Activated naive CD4-positive, alpha-beta T cell treated with anti-CD3 and anti-CD28 coated beads, Interleukin-2, amount 50 U/mL, for 16 hours (primary cell): ENCODE measurements around the gene NRG3.

Experiments used
- DNase-seq: peaks from one replicate; pipeline ENCODE4 v3.0.0-alpha.2; 2020

NRG3 gene

DNA sequence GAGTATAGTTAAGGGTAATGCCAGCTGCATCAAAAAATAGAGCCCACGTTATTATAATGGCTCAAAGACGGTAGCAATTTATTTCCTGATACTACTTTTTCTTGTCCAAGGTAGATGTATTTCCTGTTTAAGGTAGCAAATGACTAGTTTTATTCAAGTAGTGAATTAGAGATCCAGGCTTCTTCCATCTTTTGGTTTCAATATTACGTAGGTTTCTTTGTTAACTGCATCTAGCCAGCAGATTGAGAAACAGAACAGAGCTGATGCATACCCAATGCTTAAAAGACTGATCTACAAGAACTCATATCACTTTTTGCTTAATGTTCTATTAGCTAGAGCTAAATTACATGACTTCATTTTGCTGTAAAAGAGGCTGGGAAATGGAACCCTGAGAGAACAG is 992.1 kb downstream of the NRG3 start:
- no peak for DNase-seq

DNA sequence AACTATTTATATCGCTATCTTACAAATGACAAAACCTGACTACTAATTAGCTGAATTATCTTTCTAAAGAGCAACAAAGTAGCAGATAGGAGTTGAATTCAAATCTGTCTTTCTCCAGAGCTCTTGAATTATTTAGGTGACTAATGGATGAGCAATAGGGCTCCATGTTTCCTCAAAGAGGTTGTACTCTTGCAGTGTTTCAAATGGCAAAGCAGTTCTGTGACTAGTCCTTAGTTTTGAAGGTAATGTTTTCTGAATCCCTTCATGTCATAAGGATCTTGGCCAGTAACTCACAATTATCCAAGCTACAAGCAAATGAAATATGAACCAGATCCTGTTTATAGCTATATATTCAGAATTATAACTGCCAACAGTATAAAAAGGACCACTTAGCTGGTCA is 999.7 kb downstream of the NRG3 start:
- DNase-seq: no peak

DNA sequence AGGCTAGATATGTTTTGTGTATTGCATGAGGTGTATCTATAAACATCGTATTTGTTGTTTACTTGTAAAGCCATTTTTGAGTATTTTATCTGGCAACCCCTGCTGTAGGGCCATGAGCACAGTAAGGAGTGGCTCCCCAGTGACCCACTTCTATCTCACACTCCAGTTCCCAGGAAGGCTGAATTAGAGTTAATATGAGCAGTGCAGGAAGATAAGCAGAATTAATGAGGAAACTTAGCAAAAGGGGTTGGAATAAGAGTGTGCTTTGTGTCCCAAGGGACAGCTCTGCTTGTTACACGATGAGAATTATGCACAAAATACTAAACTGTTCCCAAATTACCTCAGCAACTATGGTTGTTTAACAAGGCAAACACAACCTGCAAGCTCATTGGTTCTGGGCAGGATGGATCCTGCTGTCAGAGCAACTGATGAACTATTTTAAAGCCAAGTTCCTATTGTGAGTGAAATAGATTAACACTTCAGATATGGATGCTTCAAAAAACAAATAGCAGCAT is 1005.8 kb downstream of the NRG3 start:
- no peak for DNase-seq

DNA sequence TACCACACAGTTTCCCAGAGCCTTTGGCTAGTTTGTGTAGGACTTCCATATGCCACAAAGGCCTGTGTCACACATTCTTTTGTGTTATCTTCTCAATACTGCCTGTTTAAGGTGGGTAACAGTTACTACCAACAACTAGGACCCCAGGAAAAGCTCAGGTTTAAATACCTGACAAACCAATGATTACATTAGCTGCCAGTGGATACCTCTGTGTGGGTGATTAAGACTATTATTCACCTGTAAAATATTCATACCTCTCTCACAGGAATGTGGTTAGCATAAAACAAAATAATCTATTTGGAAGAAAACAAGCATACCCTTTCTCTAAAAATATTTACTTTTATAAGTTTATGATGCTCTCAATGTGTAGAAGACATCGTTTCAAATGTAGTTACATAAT is 1007.7 kb downstream of the NRG3 start:
- DNase-seq: no peak

DNA sequence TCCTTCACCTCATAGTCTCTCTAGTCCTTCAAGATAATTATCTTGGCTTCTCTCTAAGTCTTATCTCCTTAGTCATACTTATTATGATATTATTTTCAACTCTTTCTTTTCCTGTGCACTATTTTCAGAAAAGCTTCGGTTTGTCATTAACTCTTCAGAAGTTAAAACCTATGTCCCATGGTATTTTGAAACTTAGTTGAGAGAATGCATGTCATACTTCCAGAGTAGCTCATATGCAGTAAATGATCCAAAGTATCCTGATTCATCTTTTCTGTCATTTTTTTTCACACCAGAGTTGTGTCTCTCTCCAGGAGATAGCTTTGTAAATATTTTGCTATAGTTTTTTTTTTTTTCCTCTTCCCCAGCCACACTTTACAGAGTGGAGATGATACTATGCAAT is 1008.6 kb downstream of the NRG3 start:
- no peak for DNase-seq

DNA sequence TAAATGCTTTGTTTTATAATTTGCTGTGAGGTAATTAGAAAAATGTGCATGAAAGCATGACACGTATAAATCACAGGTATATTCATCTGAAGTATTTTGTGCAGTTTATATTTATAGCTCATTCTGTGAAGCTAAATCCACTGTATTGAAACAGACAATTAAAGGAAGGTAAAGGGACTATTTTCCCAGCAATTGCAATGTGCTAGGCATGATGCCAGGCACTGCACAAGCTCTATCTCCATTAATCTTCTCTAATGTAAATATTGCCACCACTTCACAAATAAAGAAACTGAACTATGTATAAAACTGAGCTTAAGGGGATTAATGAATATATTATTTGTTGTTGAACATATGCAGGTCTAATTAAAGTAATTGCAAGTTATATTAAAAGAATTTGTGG is 1012.5 kb downstream of the NRG3 start:
- DNase-seq: no peak

DNA sequence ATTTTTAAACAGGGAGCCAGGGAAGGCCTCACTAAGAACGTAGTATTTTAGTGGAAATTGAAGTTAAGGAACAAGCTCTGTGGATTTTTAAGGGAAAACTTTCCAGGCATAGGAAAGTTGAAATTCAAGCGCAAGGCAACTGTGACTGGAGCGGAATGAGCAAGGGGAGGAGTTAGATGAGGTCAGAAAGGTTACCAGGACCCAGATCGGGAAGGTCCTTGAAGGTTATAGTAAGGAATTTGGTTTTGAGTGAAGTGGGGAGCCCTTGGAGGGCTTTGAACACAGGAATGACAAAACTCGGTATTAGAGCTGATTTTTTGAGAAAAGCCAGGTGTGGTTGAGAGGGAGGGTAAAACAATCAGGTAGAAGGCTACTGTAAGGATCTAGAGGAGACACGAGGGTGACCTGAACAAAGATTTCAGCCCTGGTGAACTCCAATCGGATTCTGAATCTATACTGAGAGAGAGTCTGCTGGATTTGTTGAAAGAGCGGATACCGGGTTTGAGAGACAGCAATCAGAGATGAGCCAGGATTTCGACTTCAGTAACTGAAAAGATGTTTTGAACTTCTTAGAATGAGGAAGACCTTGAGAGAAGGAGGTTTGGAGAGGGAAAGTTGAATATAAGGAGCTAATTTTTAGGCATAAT is 1013.9 kb downstream of the NRG3 start:
- no peak for DNase-seq

DNA sequence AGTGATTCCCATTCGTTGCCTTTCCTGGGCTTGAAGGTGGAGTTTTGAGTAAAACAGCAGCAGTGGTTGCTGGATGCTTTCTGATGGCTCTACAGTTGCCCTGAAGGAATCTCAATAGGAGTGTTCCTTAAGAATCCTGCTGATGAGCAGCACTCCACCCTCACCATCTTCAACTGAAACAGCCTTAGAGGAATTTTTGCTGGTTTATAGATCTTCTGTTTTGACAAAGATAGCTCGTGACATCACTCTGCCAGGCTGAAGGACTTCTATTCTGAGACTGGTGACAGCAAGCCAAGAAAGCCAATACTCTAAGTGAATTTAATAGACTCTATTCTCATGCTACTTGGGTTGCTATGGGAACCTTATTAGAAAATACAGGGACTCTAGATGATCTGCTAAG is 1014.7 kb downstream of the NRG3 start:
- no peak for DNase-seq

DNA sequence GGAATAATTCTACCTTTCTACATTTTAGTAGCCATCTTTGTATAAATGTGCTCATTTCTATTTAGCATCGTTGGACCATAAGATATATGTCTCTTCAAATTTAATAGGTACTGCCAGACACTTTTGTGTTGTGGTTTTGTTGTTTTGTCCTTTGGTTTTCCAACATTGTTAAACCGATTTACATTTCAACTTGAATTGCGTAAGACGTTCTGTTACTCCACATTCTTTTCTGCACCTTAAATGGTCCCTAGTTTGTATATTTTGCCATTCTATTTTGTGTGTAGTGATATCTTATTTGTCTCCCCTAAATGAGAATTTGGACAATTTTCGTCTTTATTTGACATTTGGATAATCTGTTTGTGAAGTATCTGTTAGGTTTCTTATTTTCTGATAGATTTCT is 1015.6 kb downstream of the NRG3 start:
- DNase-seq: no peak

DNA sequence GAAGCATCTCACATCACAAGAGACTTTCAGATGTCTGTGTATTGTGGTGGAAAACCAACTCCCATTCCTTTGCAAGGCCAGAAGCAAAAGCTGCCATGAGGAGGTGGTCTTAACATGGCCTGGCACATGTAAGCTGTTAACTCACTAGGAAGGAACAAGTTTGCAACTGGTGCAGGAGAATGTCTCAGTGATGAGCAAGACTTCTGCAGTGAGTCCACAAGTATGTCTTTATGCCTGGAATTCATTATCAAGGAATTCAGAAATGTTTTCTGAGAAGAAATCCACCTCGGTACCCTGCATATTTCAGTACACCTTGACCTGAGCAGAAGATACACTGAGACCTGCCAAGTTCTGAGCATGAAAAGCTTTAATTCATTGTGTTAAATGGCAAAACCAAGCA is 1033.1 kb downstream of the NRG3 start:
- DNase-seq: no peak

DNA sequence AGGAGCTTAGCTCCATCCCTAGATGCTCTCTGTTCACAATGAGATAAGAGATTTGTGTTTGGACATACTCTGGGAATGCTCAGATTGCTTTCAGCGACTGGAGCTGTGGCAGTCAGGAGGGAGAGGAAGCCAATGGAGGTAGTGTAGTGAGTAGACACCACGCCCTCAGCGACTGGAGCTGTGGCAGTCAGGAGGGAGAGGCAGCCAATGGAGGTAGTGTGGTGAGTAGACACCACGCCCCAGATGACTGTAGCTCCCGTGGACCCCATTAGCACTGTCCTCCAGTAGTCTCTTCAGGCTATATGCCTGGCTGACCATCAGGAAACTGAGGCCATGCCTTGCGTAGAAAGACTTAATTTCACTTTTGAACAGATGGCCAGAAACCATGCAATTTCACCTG is 1033.8 kb downstream of the NRG3 start:
- DNase-seq: no peak

DNA sequence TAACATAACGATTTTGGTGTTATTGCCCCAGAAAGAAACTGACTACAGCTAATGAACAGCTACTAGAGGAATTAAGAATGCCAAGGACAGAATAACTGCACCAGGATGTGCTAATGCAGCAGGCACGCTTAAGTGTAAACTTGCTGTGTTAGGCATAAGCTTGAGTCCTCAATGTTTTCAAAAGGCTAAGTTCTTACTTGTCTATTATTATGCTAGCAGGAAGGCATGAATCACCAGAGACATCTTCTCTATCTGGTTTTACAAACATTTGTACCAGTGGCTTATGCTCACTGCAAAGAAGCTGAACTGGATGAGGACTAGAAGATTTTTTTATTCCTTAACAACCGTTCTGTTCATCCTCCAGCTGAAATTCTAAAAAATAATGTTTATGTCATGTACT is 1035.3 kb downstream of the NRG3 start:
- no peak for DNase-seq

DNA sequence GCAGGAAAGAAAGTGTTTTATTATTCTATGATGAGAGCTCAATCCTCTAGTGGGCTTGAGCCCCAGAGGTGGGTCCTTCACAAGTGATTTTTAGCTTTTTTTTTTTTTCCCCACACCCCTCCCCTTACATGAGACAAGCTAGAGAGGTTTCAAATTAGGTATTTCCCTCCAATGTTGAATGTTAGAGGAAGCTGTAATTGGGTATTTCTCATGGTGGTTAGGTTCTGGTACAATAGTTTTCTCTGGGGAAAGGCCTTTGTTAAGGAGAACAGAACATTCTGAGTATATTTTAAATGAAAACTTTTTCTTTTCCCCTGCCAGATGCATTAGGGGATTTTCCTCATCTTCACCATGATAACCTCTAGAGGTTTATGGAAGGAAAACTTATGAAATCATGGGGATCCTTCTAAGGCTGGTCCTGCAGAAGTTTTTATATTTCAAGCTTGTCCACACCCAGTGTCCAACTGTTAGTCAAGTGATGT is 1039.7 kb downstream of the NRG3 start:
- DNase-seq: no peak

DNA sequence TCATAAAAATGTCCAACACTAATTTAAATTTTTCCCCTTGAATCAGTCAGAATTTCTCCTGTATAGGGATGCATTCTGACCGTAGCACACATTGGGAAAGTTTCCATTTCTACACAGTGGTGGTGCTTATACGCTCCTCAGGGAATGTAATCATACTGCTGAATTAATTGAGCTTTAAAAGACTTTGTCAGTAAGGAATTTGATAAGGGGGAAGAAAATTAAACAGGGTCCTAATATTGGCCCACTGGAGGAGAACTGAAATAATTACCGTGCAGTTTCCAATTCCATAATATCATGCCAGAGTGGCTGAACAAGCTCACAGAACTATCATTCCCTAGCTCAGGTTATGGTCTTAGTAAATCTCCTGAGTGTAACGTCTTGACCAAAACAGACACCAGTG is 1041.9 kb downstream of the NRG3 start:
- DNase-seq: no peak

DNA sequence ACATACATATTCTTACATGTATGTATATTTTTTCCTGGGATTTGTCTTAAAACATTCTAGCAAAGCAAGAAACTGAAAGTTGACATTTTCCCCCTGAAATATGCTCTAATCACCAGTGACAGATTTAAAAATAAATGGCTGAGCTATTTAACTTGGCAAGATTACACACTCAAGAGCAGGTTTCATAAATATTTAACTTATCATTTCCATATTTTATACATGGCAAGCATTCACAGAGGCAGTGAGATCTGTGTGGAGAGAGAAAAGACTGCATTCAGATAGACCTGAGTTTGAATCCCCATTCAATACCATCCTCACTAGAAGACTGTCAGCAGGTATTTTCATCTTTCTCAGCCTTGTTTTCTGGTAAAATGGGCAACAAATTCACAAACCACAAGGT is 1043.0 kb downstream of the NRG3 start:
- DNase-seq: no peak

DNA sequence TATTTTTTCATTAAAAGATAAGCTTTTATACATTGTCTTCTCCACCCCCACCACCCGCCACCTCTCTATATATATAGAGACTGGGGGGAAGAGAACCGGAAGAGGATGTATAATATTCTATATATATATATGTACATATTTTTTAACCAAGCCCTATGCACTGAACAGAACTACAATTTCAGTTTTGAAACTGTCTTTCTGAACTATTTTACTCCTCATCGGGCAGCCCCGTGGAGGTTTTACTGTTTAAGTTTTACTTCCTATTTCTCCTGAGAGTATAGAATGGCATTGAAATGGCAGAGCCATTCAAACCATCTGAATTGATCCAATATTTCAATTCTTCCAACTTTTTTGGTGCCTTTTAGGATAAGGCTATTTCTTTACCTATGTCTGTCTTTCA is 1047.1 kb downstream of the NRG3 start:
- no peak for DNase-seq

DNA sequence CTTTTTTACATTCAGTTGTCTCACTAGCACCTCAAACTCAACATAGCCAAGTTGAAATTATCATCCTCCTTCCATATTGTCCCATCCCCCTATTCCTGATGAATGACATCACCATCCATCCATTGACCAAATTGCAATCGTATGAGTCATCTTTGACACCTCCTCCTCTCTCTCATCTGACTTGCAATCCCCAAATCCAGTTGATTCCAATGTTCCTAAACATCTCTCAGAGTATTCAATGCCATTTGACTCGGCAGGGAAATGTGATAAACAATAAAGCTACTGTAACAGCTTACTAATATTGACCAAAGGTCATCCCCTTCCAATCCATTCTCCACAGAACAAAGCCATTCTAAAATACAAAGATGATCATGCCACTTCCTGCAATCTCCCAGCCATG is 1047.8 kb downstream of the NRG3 start:
- DNase-seq: no peak

DNA sequence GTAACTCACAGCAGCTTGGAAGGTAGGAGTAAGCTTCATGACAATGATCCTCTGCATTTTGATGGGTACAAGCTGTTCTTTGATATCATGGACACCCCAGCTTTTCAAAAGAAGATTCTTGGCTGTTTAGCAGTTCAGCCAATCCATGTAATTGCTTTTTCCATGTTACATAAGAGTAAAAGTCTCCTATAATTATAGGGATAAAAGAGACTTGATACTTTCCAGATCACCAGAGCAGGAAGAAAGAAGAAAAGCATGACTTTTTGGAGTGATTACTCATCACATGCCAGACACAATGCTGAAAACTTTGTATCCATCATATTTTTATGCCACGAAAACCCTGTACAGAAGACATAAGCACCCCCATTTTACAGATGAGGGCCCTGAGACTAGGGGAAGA is 1049.7 kb downstream of the NRG3 start:
- no peak for DNase-seq

DNA sequence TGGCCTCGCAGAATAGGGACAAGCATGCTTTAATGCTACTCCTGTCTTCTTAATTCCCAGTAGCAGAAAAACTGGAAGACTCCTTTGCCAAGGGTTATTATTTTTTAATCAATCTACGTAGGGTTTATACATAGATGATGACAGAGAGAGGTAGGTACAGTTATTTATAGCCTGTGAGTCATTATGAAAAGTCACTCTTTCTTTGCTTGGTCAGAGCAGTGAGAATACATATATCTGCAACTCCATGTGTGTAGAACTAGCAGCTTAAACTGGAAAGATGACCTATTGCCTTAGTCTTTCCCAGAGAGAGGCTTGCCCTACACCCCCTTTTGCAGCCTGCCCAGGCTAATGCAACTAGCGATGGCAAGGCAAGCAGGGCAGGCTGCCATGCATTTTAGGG is 1050.6 kb downstream of the NRG3 start:
- no peak for DNase-seq

DNA sequence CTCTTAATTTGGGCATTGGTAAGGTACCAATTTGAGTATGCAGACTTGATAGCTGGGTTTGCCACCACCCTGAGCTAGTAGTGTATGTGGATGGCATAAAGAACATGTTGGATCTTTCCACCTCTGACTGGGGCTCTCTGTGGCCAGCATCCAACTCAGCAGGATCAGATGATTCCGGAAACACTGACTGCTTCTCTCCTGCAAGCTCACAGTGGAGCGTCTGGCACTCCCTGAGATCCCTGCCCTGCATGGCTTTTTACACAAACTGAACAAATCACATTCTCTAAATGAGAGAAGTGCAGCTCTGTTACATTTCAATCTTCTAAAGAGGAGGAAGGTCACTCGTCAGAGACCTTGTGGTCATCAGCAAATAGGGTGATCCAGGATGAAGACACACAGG is 1057.5 kb downstream of the NRG3 start:
- DNase-seq: no peak

DNA sequence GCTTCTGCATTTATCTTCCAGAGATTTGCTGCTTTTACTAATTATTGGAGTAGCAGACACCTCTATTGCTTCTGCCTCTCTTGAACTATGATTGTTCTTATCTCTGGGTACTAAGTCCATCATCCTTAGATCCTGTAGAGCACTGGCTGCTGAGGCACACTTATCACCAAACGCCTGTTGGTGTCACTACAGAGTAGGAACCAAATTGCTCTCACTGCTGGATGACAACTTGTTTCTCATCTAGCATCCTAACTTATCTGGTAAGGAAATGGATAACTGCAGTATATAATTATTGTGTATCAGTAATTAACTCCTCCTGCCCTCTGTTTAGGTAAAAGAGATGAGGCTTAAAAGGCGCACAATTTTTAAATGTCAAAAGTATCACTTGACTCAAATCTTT is 1059.4 kb downstream of the NRG3 start:
- DNase-seq: no peak

DNA sequence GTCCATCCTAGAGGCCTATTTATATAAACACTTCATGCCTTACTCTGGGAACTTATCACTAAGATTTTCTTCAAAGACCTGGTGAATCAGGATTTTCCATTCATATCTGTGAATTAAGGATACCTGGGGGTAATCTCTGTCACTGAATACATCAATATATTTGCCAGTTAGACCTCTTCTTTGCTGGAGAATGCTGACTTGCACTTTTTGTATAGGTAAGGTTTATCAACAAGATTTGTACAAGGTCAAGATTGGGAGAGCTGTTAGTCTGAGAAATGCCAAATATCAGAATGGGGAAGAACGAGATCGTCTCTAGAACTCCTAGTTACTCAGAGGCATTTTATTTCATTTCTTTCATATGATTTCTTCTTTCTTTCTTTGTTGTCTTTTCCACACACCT is 1060.0 kb downstream of the NRG3 start:
- DNase-seq: no peak

DNA sequence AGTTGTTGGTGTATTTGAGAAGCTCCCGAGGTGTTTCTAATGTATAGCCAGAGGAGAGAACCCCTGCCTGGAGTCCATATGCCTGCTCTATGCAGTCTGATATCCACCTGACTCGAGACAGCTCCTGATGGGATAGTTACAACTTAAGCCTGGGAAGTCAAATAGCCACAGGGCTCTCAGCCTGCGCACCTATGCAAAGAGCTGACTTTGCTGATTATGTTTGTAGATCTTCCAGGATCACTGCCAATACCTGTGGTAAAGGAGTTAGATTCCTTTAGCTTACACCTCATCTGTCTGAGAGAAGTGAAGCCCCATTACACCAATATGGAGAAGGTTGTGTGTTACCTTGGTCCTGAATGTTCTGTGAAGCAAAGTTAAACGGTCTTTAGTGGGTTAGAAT is 1063.3 kb downstream of the NRG3 start:
- no peak for DNase-seq

DNA sequence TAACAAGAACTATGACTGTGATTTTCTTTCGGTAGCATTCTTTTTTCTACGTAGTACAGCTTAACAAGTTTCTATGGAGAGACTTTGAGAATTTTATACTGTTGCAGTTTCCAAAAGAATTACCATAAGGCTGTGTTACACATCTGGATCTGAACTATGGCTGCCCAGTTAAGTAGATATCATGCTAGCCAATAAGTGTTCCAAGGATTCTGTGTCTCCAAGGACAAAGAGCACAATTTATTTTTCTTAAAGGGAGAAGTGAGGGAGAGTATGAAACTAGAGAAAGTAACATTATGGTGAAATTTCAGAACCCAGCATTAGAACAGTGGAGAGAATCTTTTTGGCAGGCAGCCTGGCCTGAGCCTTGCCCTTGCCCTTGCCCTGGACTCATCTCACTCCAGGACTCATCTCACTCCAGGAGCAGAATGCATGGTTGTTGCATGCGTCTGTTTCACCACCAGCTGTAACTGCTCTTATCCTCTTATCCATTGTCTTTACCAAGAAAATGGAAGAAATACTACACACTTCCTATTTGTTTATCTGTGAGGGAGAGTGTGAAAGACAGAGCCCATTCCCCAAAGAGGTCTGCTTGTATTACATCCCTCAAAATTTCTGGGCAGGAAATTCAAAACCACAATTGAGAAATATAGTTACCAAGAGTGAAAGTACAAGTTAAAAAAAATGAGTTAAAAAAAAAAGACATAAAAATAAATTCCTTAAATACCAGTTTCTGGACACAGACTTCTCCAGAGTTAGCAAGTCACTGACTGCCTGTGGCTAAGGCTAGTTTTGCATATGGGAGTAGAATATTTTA is 1067.5 kb downstream of the NRG3 start:
- no peak for DNase-seq

DNA sequence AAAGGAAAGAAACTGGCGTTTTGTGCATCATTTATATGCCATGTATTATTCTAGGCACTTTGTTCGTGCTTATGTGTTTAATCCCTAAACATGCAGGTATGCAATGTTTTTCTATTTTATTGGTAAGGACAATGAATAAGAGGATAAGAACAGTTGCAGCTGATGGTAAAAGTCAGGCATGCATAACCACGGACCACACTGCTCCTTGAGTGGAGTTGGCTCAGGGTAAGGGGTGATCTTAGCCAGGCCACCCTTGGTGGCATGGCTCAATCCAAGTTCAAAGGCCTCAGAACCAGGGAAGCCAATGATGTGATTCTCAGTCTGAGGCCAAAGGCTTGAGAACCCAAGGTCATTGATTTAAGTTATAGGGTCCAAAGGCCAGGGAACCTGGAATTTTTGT is 1068.1 kb downstream of the NRG3 start:
- no peak for DNase-seq
